Esophagus squamous epithelium (tissue), 5 donors: ENCODE results near the gene EML2. TPM values are rescaled to one million over a fixed set of nuclear protein-coding genes. Genes with fewer than 3 reads are reported as not detected.

Experiments
- DNase-seq: peaks from one replicate; lab custom pipeline; 2025; lab: John Stamatoyannopoulos, UW
- H3K27ac ChIP-seq, 4 donors: fragments of 200-600 bp; sonication (generic); one replicate each; pipeline ENCODE4 v1.5.1; 2016 to 2019; ENCODE audit warnings: mild to moderate bottlenecking in 1 of 4
- H3K27me3 ChIP-seq, 4 donors: fragments of 200-600 bp; sonication (generic); 1 replicate in 3 of 4; 2 replicates in 1 of 4; pipeline versions ENCODE4 v1.5.1 to v1.6.0; 2017 to 2021; ENCODE audit warnings: antibody characterized with exemption in 1 of 4
- H3K36me3 ChIP-seq, 3 donors: fragments of 200-600 bp; sonication (generic); one replicate each; pipeline ENCODE4 v1.5.1; 2016 to 2019
- H3K4me1 ChIP-seq, 3 donors: fragments of 200-600 bp; sonication (generic); one replicate each; pipeline ENCODE4 v1.5.1; 2017 to 2019
- H3K4me3 ChIP-seq, 4 donors: fragments of 200-600 bp; sonication (generic); 1 replicate in 3 of 4; 2 replicates in 1 of 4; pipeline ENCODE4 v1.5.1; 2016 to 2019; ENCODE audit warnings: mild to moderate bottlenecking in 2 of 4, moderate library complexity in 1 of 4
- H3K9me3 ChIP-seq, 3 donors: fragments of 200-600 bp; sonication (generic); one replicate each; pipeline ENCODE4 v1.5.1; 2016 to 2019
- POLR2A ChIP-seq, 4 donors: fragments of 450-650 bp; IDR thresholded peaks; one replicate each; pipeline ENCODE4 v1.6.1; 2017; ENCODE audit warnings: antibody characterized with exemption in 4 of 4, mild to moderate bottlenecking in 4 of 4, moderate library complexity in 3 of 4
- WGBS, 2 donors: methylation state at CpG; one replicate each; pipeline ENCODE4 v1.1.5; 2018; 5-methylcytosine and 5-hydroxymethylcytosine counted together
- intact Hi-C: fragments of 100-400 bp; cut with DNase I; formaldehyde crosslinking; loops from one replicate; pipeline ENCODE4 v1.15.0; 2022
- small RNA-seq, 4 donors: library from RNA; depleted of rRNA; stranded (forward); fragments of <200 nt; gene quantifications; one replicate each; pipeline ENCODE3, GENCODE V24; 2016
- total RNA-seq, 4 donors: library from RNA; depleted of rRNA; stranded (reverse); fragments of >200 nt; gene quantifications; one replicate each; pipeline ENCODE4 v1.1.0, GENCODE V29; 2016
- TF ChIP-seq, protein P1 (sequence below), 6 experiments: fragments of 450-650 bp in 4 of 6; fragments of 200-600 bp in 2 of 6; sonication (generic) in 2 of 6; IDR thresholded peaks; one replicate each; pipeline ENCODE4 v1.5.1; 2016 to 2019; ENCODE audit warnings: antibody characterized with exemption in 6 of 6, mild to moderate bottlenecking in 4 of 6, moderate library complexity in 4 of 6
- donor health status: DM: yes; HTN: yes; CAD: no.

The EML2 gene
- total RNA-seq, 4 donors from 2014 or later = 38.6 to 617 (median 58.3) TPM

DNA sequence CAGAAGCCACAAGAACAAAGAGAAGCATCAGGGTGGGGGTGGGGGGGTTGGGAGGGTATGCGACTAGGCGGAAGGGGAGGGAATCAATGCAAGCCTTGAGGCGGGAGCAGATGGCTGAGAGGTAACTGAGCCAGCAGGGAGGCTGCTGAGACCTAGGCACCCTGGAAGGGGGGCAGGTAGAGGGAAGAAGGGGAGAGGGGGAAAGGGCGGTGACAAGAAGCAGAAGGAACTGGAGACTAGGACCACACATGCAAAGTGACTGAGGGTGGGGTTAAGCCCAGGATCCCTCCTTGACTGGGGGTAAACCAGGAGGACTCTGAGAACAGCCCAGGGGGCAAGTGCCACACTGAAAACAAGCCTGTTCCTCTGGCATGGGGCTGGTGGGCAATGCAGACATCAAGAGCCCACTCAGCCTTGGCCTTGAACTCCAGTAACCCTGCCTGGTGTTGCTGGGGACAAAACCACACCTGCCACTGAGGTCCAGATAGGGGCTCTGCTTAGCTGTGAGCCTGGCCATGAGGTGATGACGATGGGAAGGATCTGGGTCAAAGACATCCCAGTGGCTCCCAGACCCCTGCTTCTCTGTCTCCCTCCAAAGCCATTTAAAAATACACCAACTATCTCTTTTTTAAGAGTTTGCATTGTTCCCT, 74.9 kb downstream of the EML2 start:
- Histone ChIP-seq H3K9me3 (no peaks in the 10 kb centered on the region), H3K27me3 (no peaks in the 10 kb centered on the region), H3K4me3 (no peak overlapping the region), H3K4me1 (peaks cover 0 to 18% (median 12%) of the 10 kb centered on the region in 3 donors), H3K36me3 (peaks cover 0 to 8% (median 0%) of the 10 kb centered on the region in 3 donors), H3K27ac (no peak overlapping the region)
- TF ChIP-seq POLR2A (IDR thresholded peaks at IDR 0.05) = no peak
- TF ChIP-seq, protein P1, sequence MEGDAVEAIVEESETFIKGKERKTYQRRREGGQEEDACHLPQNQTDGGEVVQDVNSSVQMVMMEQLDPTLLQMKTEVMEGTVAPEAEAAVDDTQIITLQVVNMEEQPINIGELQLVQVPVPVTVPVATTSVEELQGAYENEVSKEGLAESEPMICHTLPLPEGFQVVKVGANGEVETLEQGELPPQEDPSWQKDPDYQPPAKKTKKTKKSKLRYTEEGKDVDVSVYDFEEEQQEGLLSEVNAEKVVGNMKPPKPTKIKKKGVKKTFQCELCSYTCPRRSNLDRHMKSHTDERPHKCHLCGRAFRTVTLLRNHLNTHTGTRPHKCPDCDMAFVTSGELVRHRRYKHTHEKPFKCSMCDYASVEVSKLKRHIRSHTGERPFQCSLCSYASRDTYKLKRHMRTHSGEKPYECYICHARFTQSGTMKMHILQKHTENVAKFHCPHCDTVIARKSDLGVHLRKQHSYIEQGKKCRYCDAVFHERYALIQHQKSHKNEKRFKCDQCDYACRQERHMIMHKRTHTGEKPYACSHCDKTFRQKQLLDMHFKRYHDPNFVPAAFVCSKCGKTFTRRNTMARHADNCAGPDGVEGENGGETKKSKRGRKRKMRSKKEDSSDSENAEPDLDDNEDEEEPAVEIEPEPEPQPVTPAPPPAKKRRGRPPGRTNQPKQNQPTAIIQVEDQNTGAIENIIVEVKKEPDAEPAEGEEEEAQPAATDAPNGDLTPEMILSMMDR (IDR thresholded peaks at IDR 0.05) = no peak
- 73 to 81% methylated on average over 3 to 5 of the region's 5 CpGs for WGBS, 2 donors
- intact Hi-C loops = loop anchor here (5.0 kb wide), 1 partner anchor 42 kb away; no protein-coding TSS in a partner anchor
- no peak for DNase-seq

DNA sequence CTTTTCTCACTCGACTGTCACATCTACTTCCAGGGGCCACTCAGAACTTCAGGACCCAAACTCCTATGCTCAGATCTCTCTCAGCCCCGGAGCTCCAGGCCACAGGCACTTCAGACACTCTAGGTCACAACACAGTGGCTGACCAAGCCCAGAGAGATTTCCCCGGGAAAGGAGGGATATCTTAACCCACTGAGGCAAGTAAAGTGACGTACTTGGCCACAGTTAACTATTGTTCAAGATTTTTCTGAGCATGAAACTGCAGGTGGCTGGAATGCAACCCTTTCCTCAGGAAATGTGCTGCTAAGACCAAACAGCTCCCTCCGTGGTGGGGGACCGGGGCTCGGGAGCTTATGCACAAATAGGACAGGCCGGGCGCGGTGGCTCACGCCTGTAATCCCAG, 78.5 kb downstream of the EML2 start:
- 66 to 92% methylated on average over 9 to 10 of the region's 11 CpGs for WGBS, 2 donors
- intact Hi-C loops = loop anchor here (5.0 kb wide), 1 partner anchor 38 kb away; no protein-coding TSS in a partner anchor
- no peak overlapping the region for H3K27ac ChIP-seq
- peaks cover 0 to 11% (median 0%) of the 10 kb centered on the region in 3 donors for H3K4me1 ChIP-seq
- no peaks in the 10 kb centered on the region for H3K27me3 ChIP-seq
- no peaks in the 10 kb centered on the region for H3K9me3 ChIP-seq
- no peak for TF ChIP-seq POLR2A (IDR thresholded peaks at IDR 0.05)
- TF ChIP-seq, protein P1 (IDR thresholded peaks at IDR 0.05) = no peak
- H3K36me3 ChIP-seq = peaks cover 0 to 8% (median 0%) of the 10 kb centered on the region in 3 donors
- no peak overlapping the region for H3K4me3 ChIP-seq
- DNase-seq = no peak

DNA sequence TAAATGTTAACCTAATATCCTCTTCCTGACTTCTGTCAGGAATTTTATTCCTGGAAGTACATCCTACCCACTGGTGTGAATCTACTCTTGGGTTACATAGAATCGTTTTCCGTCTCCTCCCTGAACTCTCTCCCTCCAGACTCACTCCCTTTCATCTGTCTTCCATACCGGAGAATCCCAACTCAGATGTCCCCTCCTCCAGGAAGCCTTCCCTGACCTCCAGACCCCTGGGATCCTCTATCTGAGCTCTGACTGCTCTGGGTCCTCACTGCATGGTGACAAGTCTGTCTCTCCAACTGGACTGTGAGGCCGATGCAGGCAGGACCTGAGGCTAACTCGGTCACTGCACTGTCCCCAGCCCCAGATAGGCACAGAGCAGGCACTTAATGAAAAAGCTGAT, 79.2 kb downstream of the EML2 start:
- TF ChIP-seq, protein P1 (IDR thresholded peaks at IDR 0.05) = no peak
- no peak for TF ChIP-seq POLR2A (IDR thresholded peaks at IDR 0.05)
- peaks cover 0 to 8% (median 0%) of the 10 kb centered on the region in 3 donors for H3K36me3 ChIP-seq
- DNase-seq = no peak
- WGBS, 2 donors = 92 to 93% methylated on average over 3 to 4 of the region's 5 CpGs
- H3K27me3 ChIP-seq = no peaks in the 10 kb centered on the region
- no peak overlapping the region for H3K27ac ChIP-seq
- no peaks in the 10 kb centered on the region for H3K9me3 ChIP-seq
- peaks cover 0 to 11% (median 0%) of the 10 kb centered on the region in 3 donors for H3K4me1 ChIP-seq
- no peak overlapping the region for H3K4me3 ChIP-seq
- intact Hi-C loops = loop anchor here (5.0 kb wide), 1 partner anchor 38 kb away; no protein-coding TSS in a partner anchor

Small RNAs within 50 kb of the gene (small RNA-seq; reads per million reads assigned to genes)
- gene MIR642A (0 to 1.3 (median 0.86) reads per million in 4 donors), gene RN7SL836P (0 to 0.45 (median 0.07) reads per million in 4 donors)

Other genes with a start within 250 kb of the EML2 start
- gene PPP1R13L, start 234.3 kb downstream of the EML2 start, total RNA-seq = 100 to 1,000 TPM in 2 of 4 donors, 10 to 100 TPM in 2; 53.1 to 166 (median 87.8) TPM
- 10 to 100 TPM in 1 of 4 donors, 1 to 10 TPM in 3; 7.3 to 12.4 (median 9.8) TPM for gene POLR1G, start 232.8 kb downstream of the EML2 start, total RNA-seq
- 10 to 100 TPM; 27.7 to 80.9 (median 48.5) TPM for gene ERCC1, start 215.5 kb downstream of the EML2 start, total RNA-seq
- gene FOSB, start 171.4 kb downstream of the EML2 start, total RNA-seq = 1 to 10 TPM; 1.7 to 4.6 (median 2.5) TPM
- 1 to 10 TPM; 1.9 to 7.2 (median 4.2) TPM for gene RTN2, start 142.3 kb downstream of the EML2 start, total RNA-seq
- gene PPM1N, start 141.0 kb downstream of the EML2 start, total RNA-seq = 1 to 10 TPM; 1.8 to 6.7 (median 4.0) TPM
- gene VASP, start 131.9 kb downstream of the EML2 start, total RNA-seq = 10 to 100 TPM; 39.2 to 82.9 (median 52.7) TPM
- 10 to 100 TPM in 2 of 4 donors, 1 to 10 TPM in 2; 4.7 to 12.4 (median 10.1) TPM for gene OPA3, start 54.6 kb downstream of the EML2 start, total RNA-seq
- gene GPR4, start 37.2 kb downstream of the EML2 start, total RNA-seq = 1 to 10 TPM in 3 of 4 donors, under 1 TPM in 1; 0.76 to 1.4 (median 1.2) TPM
- 1 to 10 TPM in 1 of 4 donors, under 1 TPM in 3; 0.44 to 1.1 (median 0.63) TPM for gene GIPR, start 28.8 kb upstream of the EML2 start, total RNA-seq
- gene SNRPD2, start 52.6 kb upstream of the EML2 start, total RNA-seq = 100 to 1,000 TPM; 131 to 240 (median 186) TPM
- 1 to 10 TPM; 3.3 to 6.9 (median 5.5) TPM for gene QPCTL, start 53.3 kb upstream of the EML2 start, total RNA-seq
- 10 to 100 TPM; 16.0 to 37.2 (median 25.9) TPM for gene FBXO46, start 91.5 kb upstream of the EML2 start, total RNA-seq
- gene MEIOSIN, start 94.0 kb upstream of the EML2 start, total RNA-seq = not detected
- 10 to 100 TPM in 2 of 4 donors, 1 to 10 TPM in 2; 5.8 to 13.5 (median 10.1) TPM for gene SIX5, start 129.9 kb upstream of the EML2 start, total RNA-seq
- gene DMPK, start 143.1 kb upstream of the EML2 start, total RNA-seq = 10 to 100 TPM; 15.8 to 36.6 (median 17.2) TPM
- gene DMWD, start 153.4 kb upstream of the EML2 start, total RNA-seq = 10 to 100 TPM in 3 of 4 donors, 1 to 10 TPM in 1; 9.1 to 32.2 (median 23.5) TPM
- gene RSPH6A, start 175.9 kb upstream of the EML2 start, total RNA-seq = under 1 TPM in 1 of 4 donors, not detected in 3; 0.19 TPM
- 10 to 100 TPM; 28.4 to 36.6 (median 31.6) TPM for gene SYMPK, start 223.8 kb upstream of the EML2 start, total RNA-seq
- under 1 TPM in 1 of 4 donors, not detected in 3; 0.18 TPM for gene FOXA3, start 224.9 kb upstream of the EML2 start, total RNA-seq
- gene IRF2BP1, start 246.7 kb upstream of the EML2 start, total RNA-seq = 10 to 100 TPM; 14.6 to 22.4 (median 20.0) TPM